Smooth muscle cell (in vitro differentiated cells): Measurements from ENCODE around the gene LYL1. TPM values are rescaled to one million over a fixed set of nuclear protein-coding genes. Genes with fewer than 3 reads are reported as not detected.

Source experiments
- DNase-seq: peaks from one replicate; lab custom pipeline; 2025; ENCODE audit not compliant: unreplicated experiment; lab: John Stamatoyannopoulos, UW
- H2AFZ ChIP-seq: fragments of 200-600 bp; sonication (generic); 2 replicates; pipeline ENCODE4 v1.6.0; 2016; ENCODE audit warnings: antibody characterized with exemption, low read depth, mild to moderate bottlenecking
- H3F3A ChIP-seq: fragments of 200-600 bp; sonication (generic); 2 replicates; pipeline ENCODE4 v1.6.0; 2017; ENCODE audit warnings: antibody characterized with exemption, low read depth
- H3K27ac ChIP-seq: fragments of 200-600 bp; sonication (generic); 2 replicates; pipeline ENCODE4 v1.5.1; 2016; ENCODE audit warnings: low read depth, mild to moderate bottlenecking
- H3K27me3 ChIP-seq: fragments of 200-600 bp; sonication (generic); 2 replicates; pipeline ENCODE4 v1.6.1; 2016; ENCODE audit warnings: low read depth, mild to moderate bottlenecking
- H3K36me3 ChIP-seq: fragments of 200-600 bp; sonication (generic); 2 replicates; pipeline ENCODE4 v1.5.1; 2016; ENCODE audit warnings: low read depth
- H3K4me1 ChIP-seq: fragments of 200-600 bp; sonication (generic); 2 replicates; pipeline ENCODE4 v1.5.1; 2016; ENCODE audit warnings: low read depth
- H3K4me2 ChIP-seq: fragments of 200-600 bp; sonication (generic); 2 replicates; pipeline ENCODE4 v1.6.0; 2016; ENCODE audit warnings: mild to moderate bottlenecking
- H3K4me3 ChIP-seq: fragments of 200-600 bp; sonication (generic); 2 replicates; pipeline ENCODE4 v1.5.1; 2016; ENCODE audit warnings: mild to moderate bottlenecking
- H3K79me2 ChIP-seq: fragments of 200-600 bp; sonication (generic); 2 replicates; pipeline ENCODE4 v1.6.0; 2016; ENCODE audit warnings: low read depth, mild to moderate bottlenecking
- H3K9ac ChIP-seq: fragments of 200-600 bp; sonication (generic); 2 replicates; pipeline ENCODE4 v1.6.0; 2016; ENCODE audit warnings: low read depth
- H3K9me3 ChIP-seq: fragments of 200-600 bp; sonication (generic); replicated peaks from 2 replicates; pipeline ENCODE4 v1.5.1; 2016; ENCODE audit warnings: low read depth
- H4K20me1 ChIP-seq: fragments of 200-600 bp; sonication (generic); 2 replicates; pipeline ENCODE4 v1.6.0; 2016; ENCODE audit warnings: low read depth
- WGBS: methylation state at CpG from one replicate; pipeline ENCODE4 v1.1.7; 2016; ENCODE audit warnings: low lambda C conversion rate; 5-methylcytosine and 5-hydroxymethylcytosine counted together
- polyA plus RNA-seq: library from polyadenylated mRNA; unstranded; fragments of >200 nt; fragmentation: Nextera tagmentation; extraction: Ambion mirVana; gene quantifications from 2 replicates; pipeline ENCODE4 v1.2.1, GENCODE V29; 2016
- total RNA-seq: library from RNA; depleted of rRNA; stranded (reverse); fragments of >200 nt; gene quantifications from 2 replicates; pipeline ENCODE4 v1.2.3, GENCODE V29; 2014
- TF ChIP-seq, protein P1 (sequence below): fragments of 200-600 bp; sonication (generic); IDR thresholded peaks from 2 replicates; pipeline ENCODE4 v1.5.1; 2017; ENCODE audit warnings: borderline replicate concordance, mild to moderate bottlenecking, antibody characterized with exemption; ENCODE audit not compliant: insufficient read depth, poor library complexity, severe bottlenecking

Gene LYL1
- total and polyA plus RNA-seq, 2 experiments from 2014 or later: 2.8 to 3.2 TPM

DNA sequence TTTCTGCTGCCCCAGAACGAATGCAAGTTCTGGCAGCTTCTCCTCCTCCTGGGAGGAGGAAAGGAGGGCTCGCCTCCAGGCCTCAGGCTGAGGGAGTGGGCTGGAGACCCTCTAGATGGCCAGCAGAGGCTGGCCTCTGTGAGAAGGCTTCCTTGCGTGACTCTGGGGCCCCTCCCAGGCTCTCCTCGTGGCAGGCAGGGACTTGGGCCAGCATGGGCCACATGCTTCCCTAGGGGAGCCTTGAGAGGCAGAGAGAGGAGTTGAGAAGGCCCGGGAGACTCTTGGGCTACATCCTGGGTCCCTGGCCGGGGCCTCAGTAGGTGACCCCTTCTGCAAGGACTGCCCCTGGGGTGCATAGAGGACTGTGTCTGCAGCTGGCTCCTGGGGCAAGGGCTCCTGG lies 25.9 kb downstream of the LYL1 start:
- no peaks in the 10 kb centered on the region for H3K36me3 ChIP-seq
- no peak overlapping the region for H2AFZ ChIP-seq
- WGBS: 82% methylated on average over 6 of the region's 6 CpGs
- H3K4me3 ChIP-seq: no peak overlapping the region
- H3K9me3 ChIP-seq: no peaks in the 10 kb centered on the region
- no peaks in the 10 kb centered on the region for H3K79me2 ChIP-seq
- H3F3A ChIP-seq: no peaks in the 10 kb centered on the region
- H3K27ac ChIP-seq: no peak overlapping the region
- TF ChIP-seq, protein P1, sequence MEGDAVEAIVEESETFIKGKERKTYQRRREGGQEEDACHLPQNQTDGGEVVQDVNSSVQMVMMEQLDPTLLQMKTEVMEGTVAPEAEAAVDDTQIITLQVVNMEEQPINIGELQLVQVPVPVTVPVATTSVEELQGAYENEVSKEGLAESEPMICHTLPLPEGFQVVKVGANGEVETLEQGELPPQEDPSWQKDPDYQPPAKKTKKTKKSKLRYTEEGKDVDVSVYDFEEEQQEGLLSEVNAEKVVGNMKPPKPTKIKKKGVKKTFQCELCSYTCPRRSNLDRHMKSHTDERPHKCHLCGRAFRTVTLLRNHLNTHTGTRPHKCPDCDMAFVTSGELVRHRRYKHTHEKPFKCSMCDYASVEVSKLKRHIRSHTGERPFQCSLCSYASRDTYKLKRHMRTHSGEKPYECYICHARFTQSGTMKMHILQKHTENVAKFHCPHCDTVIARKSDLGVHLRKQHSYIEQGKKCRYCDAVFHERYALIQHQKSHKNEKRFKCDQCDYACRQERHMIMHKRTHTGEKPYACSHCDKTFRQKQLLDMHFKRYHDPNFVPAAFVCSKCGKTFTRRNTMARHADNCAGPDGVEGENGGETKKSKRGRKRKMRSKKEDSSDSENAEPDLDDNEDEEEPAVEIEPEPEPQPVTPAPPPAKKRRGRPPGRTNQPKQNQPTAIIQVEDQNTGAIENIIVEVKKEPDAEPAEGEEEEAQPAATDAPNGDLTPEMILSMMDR: no peak
- H3K4me1 ChIP-seq: no peaks in the 10 kb centered on the region
- H3K27me3 ChIP-seq: no peaks in the 10 kb centered on the region
- no peak for DNase-seq
- no peak overlapping the region for H3K9ac ChIP-seq
- no peaks in the 10 kb centered on the region for H4K20me1 ChIP-seq
- no peak overlapping the region for H3K4me2 ChIP-seq

DNA sequence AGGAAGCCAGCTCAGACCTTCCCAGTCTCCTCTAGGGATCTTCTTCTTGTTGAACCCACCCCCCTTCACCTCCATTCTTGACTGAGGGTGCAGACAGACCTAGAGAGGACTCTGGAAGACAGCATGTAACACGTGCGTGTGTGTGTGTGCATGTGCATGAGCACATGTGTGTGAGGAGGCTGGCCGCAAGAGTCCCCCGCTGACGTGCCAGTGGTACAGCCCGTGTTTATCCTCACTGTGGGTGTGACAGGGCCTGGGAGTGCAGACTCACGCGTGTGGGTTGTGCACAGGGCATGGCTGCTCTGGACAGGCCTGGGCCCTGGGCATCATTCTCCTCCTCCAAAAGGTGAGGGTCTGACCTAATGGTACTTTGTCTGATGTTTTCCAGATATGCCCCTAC lies 26.3 kb downstream of the LYL1 start:
- Histone ChIP-seq H3K4me3 (no peak overlapping the region), H3K4me2 (no peak overlapping the region), H3K79me2 (no peaks in the 10 kb centered on the region), H3K36me3 (no peaks in the 10 kb centered on the region), H2AFZ (no peak overlapping the region), H3K27me3 (no peaks in the 10 kb centered on the region), H3K9ac (no peak overlapping the region), H3K27ac (no peak overlapping the region), H3F3A (no peaks in the 10 kb centered on the region), H4K20me1 (no peaks in the 10 kb centered on the region), H3K9me3 (no peaks in the 10 kb centered on the region), H3K4me1 (no peaks in the 10 kb centered on the region)
- TF ChIP-seq, protein P1: no peak
- no peak for DNase-seq
- 82% methylated on average over 8 of the region's 8 CpGs for WGBS

DNA sequence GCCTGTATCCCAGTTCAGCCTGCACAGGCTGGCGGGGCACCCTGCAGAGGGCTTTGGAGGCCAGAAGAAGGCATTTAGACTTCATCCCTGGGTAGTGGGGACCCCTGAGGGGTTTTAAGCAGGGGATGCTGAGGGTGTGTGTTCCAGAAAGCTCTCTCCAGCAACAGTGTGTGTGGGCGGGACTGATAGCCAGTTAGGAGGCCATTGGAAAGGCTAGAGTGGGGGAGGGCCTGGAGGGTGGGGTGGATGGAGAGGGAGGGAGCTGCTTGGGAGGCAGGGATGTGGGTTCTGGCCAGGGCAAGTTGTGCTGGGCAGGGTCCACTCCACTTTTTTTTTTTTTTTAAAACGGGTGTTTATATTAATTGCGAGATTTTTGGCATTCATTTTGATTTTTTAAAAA lies 28.3 kb downstream of the LYL1 start:
- Histone ChIP-seq H3K79me2 (no peaks in the 10 kb centered on the region), H4K20me1 (no peaks in the 10 kb centered on the region)
- WGBS: 90% methylated on average over 4 of the region's 4 CpGs

DNA sequence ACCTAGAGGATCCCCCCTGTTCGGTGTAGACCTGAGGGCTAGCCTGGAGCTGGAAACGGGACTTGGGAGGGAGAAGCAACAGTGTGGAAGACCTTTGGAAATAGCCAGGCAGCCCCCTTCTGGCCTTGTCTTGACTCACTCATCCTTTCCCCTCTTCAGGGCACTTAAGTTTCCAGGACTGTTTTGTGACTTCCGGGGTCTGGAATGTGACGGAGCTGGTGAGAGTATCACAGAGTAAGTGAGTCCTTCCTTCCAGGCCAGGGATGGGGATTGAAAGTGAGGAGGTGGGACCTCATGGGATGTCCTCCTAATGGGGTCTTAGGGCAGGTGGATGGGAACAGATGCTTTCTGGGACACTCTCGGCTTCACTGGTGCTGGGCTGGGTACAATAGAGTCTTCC lies 29.4 kb downstream of the LYL1 start:
- H2AFZ ChIP-seq: no peak overlapping the region
- no peak overlapping the region for H3K4me2 ChIP-seq
- TF ChIP-seq, protein P1: no peak
- H3K9me3 ChIP-seq: no peaks in the 10 kb centered on the region
- no peaks in the 10 kb centered on the region for H3K36me3 ChIP-seq
- no peaks in the 10 kb centered on the region for H3F3A ChIP-seq
- no peaks in the 10 kb centered on the region for H4K20me1 ChIP-seq
- no peaks in the 10 kb centered on the region for H3K4me1 ChIP-seq
- WGBS: 61% methylated on average over 5 of the region's 5 CpGs
- H3K4me3 ChIP-seq: no peak overlapping the region
- no peaks in the 10 kb centered on the region for H3K27me3 ChIP-seq
- DNase-seq: no peak
- no peak overlapping the region for H3K27ac ChIP-seq
- H3K79me2 ChIP-seq: no peaks in the 10 kb centered on the region
- H3K9ac ChIP-seq: no peak overlapping the region

More for the DNA sequence above, 28.3 kb downstream of the LYL1 start:
- Histone ChIP-seq H3K4me2 (no peak overlapping the region), H2AFZ (no peak overlapping the region), H3K4me1 (no peaks in the 10 kb centered on the region), H3K36me3 (no peaks in the 10 kb centered on the region), H3K9ac (no peak overlapping the region), H3K4me3 (no peak overlapping the region), H3F3A (no peaks in the 10 kb centered on the region), H3K27ac (no peak overlapping the region), H3K27me3 (no peaks in the 10 kb centered on the region), H3K9me3 (no peaks in the 10 kb centered on the region)
- TF ChIP-seq, protein P1: no peak
- DNase-seq: no peak
